WTC11 (cell line): ENCODE data around the gene RXFP2.

Experiments used
- ETV6 ChIP-seq: sonication (generic); formaldehyde crosslinking; IDR thresholded peaks from 2 replicates; pipeline ENCODE4 v1.8.1; 2022; ENCODE audit warnings: mild to moderate bottlenecking, missing genetic modification reagents
- JAZF1 ChIP-seq: fragments of 250-450 bp; sonication (Bioruptor Pico); IDR thresholded peaks from 2 replicates; pipeline ENCODE4 v1.9.0; 2021; ENCODE audit warnings: moderate library complexity, mild to moderate bottlenecking, inconsistent platforms
- MYBL2 ChIP-seq: sonication (generic); formaldehyde crosslinking; IDR thresholded peaks from 2 replicates; pipeline ENCODE4 v1.8.1; 2023; ENCODE audit warnings: mild to moderate bottlenecking, moderate library complexity, missing genetic modification reagents
- NR2C2 ChIP-seq: sonication (generic); formaldehyde crosslinking; IDR thresholded peaks from 2 replicates; pipeline ENCODE4 v1.8.0; 2022; ENCODE audit warnings: mild to moderate bottlenecking, missing genetic modification reagents
- SOX15 ChIP-seq: fragments of 250-450 bp; sonication (Bioruptor Pico); IDR thresholded peaks from 2 replicates; pipeline ENCODE4 v1.9.0; 2021; ENCODE audit warnings: mild to moderate bottlenecking
- SP1 ChIP-seq: sonication (generic); formaldehyde crosslinking; conservative IDR thresholded peaks from 2 replicates; pipeline ENCODE4 v1.8.1; 2022; ENCODE audit warnings: missing genetic modification reagents
- ZNF423 ChIP-seq: fragments of 250-450 bp; sonication (Bioruptor Pico); IDR thresholded peaks from 2 replicates; pipeline ENCODE4 v2.1.2; 2022; ENCODE audit warnings: mild to moderate bottlenecking, moderate library complexity
- TF ChIP-seq, protein P1 (sequence below): fragments of 200-600 bp; IDR thresholded peaks from 2 replicates; pipeline ENCODE4 v1.8.0; 2022; ENCODE audit warnings: antibody characterized with exemption
- TF ChIP-seq, protein P2 (sequence below): sonication (generic); formaldehyde crosslinking; IDR thresholded peaks from 2 replicates; pipeline ENCODE4 v1.8.1; 2022; ENCODE audit warnings: low read depth, missing genetic modification reagents, borderline replicate concordance
- TF ChIP-seq, protein P3 (sequence below): sonication (generic); formaldehyde crosslinking; IDR thresholded peaks from 2 replicates; pipeline ENCODE4 v1.8.1; 2023; ENCODE audit warnings: mild to moderate bottlenecking, missing genetic modification reagents, moderate library complexity
- TF ChIP-seq, protein P4 (sequence below): sonication (generic); formaldehyde crosslinking; IDR thresholded peaks from 2 replicates; pipeline ENCODE4 v1.8.0; 2022; ENCODE audit warnings: mild to moderate bottlenecking, missing genetic modification reagents
- TF ChIP-seq, protein P5 (sequence below): sonication (generic); formaldehyde crosslinking; conservative IDR thresholded peaks from 2 replicates; pipeline ENCODE4 v1.8.1; 2022; ENCODE audit warnings: mild to moderate bottlenecking, missing genetic modification reagents
- TF ChIP-seq, protein P6 (sequence below): fragments of 250-450 bp; sonication (Bioruptor Pico); IDR thresholded peaks from 2 replicates; pipeline ENCODE4 v1.9.0; 2021; ENCODE audit warnings: mild to moderate bottlenecking

DNA sequence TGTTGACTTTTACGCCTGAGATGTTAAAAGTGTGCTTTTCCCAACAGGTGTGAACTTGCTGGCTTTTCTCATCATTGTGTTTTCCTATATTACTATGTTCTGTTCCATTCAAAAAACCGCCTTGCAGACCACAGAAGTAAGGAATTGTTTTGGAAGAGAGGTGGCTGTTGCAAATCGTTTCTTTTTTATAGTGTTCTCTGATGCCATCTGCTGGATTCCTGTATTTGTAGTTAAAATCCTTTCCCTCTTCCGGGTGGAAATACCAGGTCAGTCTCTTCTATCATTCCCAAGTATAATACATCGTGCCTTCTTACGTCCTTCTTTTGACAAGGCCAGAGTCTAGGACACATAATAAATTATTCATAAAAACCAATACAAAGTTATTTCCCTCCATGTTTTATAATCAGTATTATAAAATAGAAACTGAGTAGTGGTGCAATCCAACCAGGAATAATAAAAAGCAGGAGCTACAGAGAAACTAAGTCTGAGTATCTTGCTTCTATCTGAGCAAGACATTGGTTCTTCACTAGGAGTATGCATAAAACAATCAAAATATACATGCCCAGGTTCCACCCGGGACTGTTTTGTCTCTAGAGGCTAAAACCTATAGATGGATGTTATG lies 57.9 kb downstream of the RXFP2 start:
- TF ChIP-seq ETV6 (CRISPR knock-in tag) (no peak), SOX15 (CRISPR knock-in tag) (no peak), ZNF423 (no peak), JAZF1 (no peak), NR2C2 (no peak), MYBL2 (CRISPR knock-in tag) (no peak), SP1 (CRISPR knock-in tag) (no peak)
- TF ChIP-seq, protein P1, sequence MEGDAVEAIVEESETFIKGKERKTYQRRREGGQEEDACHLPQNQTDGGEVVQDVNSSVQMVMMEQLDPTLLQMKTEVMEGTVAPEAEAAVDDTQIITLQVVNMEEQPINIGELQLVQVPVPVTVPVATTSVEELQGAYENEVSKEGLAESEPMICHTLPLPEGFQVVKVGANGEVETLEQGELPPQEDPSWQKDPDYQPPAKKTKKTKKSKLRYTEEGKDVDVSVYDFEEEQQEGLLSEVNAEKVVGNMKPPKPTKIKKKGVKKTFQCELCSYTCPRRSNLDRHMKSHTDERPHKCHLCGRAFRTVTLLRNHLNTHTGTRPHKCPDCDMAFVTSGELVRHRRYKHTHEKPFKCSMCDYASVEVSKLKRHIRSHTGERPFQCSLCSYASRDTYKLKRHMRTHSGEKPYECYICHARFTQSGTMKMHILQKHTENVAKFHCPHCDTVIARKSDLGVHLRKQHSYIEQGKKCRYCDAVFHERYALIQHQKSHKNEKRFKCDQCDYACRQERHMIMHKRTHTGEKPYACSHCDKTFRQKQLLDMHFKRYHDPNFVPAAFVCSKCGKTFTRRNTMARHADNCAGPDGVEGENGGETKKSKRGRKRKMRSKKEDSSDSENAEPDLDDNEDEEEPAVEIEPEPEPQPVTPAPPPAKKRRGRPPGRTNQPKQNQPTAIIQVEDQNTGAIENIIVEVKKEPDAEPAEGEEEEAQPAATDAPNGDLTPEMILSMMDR, result no peak
- TF ChIP-seq, protein P2, sequence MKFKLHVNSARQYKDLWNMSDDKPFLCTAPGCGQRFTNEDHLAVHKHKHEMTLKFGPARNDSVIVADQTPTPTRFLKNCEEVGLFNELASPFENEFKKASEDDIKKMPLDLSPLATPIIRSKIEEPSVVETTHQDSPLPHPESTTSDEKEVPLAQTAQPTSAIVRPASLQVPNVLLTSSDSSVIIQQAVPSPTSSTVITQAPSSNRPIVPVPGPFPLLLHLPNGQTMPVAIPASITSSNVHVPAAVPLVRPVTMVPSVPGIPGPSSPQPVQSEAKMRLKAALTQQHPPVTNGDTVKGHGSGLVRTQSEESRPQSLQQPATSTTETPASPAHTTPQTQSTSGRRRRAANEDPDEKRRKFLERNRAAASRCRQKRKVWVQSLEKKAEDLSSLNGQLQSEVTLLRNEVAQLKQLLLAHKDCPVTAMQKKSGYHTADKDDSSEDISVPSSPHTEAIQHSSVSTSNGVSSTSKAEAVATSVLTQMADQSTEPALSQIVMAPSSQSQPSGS (CRISPR knock-in tag), result no peak
- TF ChIP-seq, protein P3, sequence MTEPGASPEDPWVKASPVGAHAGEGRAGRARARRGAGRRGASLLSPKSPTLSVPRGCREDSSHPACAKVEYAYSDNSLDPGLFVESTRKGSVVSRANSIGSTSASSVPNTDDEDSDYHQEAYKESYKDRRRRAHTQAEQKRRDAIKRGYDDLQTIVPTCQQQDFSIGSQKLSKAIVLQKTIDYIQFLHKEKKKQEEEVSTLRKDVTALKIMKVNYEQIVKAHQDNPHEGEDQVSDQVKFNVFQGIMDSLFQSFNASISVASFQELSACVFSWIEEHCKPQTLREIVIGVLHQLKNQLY (CRISPR knock-in tag), result no peak
- TF ChIP-seq, protein P4, sequence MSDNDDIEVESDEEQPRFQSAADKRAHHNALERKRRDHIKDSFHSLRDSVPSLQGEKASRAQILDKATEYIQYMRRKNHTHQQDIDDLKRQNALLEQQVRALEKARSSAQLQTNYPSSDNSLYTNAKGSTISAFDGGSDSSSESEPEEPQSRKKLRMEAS (CRISPR knock-in tag), result no peak
- TF ChIP-seq, protein P5, sequence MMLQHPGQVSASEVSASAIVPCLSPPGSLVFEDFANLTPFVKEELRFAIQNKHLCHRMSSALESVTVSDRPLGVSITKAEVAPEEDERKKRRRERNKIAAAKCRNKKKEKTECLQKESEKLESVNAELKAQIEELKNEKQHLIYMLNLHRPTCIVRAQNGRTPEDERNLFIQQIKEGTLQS (CRISPR knock-in tag), result no peak
- TF ChIP-seq, protein P6, sequence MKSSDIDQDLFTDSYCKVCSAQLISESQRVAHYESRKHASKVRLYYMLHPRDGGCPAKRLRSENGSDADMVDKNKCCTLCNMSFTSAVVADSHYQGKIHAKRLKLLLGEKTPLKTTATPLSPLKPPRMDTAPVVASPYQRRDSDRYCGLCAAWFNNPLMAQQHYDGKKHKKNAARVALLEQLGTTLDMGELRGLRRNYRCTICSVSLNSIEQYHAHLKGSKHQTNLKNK (CRISPR knock-in tag), result no peak
